ENCODE results near the gene CAP1.

CAP1 gene

GRCh38 chr1:40084750-40085149 lies 44.2 kb downstream of the CAP1 start:
- peak; percentile 75 for TF ChIP-seq RAD21 (IDR thresholded peaks at IDR 0.05; ENCODE audit: low read depth)

GRCh38 chr1:40090652-40091355 lies 50.3 kb downstream of the CAP1 start:
- TF ChIP-seq REST (IDR thresholded peaks at IDR 0.05; ENCODE audit: low read depth), result no peak
- TF ChIP-seq CEBPB (IDR thresholded peaks at IDR 0.05), result no peak
- TF ChIP-seq EP300 (IDR thresholded peaks at IDR 0.05; ENCODE audit: borderline replicate concordance), result no peak
- no peak for TF ChIP-seq RAD21 (IDR thresholded peaks at IDR 0.05; ENCODE audit: low read depth)
- TF ChIP-seq, protein P1, sequence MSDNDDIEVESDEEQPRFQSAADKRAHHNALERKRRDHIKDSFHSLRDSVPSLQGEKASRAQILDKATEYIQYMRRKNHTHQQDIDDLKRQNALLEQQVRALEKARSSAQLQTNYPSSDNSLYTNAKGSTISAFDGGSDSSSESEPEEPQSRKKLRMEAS (IDR thresholded peaks at IDR 0.05), result no peak
- no peak for TF ChIP-seq TAF1 (IDR thresholded peaks at IDR 0.05; ENCODE audit: low read depth)
- TF ChIP-seq EGR1 (IDR thresholded peaks at IDR 0.05), result no peak
- no peak for TF ChIP-seq TEAD4 (IDR thresholded peaks at IDR 0.05)
- no peak for TF ChIP-seq NFIC (IDR thresholded peaks at IDR 0.05)
- no peak for TF ChIP-seq ZBTB7A (IDR thresholded peaks at IDR 0.05; ENCODE audit: low read depth)
- no peak for TF ChIP-seq FOXM1 (IDR thresholded peaks at IDR 0.05; ENCODE audit: borderline replicate concordance, low read depth)
- no peak for TF ChIP-seq CREB1 (IDR thresholded peaks at IDR 0.05; ENCODE audit: low read depth)
- TF ChIP-seq TCF12 (IDR thresholded peaks at IDR 0.05; ENCODE audit: low read depth), result no peak
- no peak for TF ChIP-seq USF1 (IDR thresholded peaks at IDR 0.05)

- TF ChIP-seq TCF12 (IDR thresholded peaks at IDR 0.05; ENCODE audit: low read depth) (no peak), EGR1 (IDR thresholded peaks at IDR 0.05) (no peak), EP300 (IDR thresholded peaks at IDR 0.05; ENCODE audit: borderline replicate concordance) (no peak), FOXM1 (IDR thresholded peaks at IDR 0.05; ENCODE audit: borderline replicate concordance, low read depth) (no peak), ZBTB7A (IDR thresholded peaks at IDR 0.05; ENCODE audit: low read depth) (no peak), REST (IDR thresholded peaks at IDR 0.05; ENCODE audit: low read depth) (no peak), CREB1 (IDR thresholded peaks at IDR 0.05; ENCODE audit: low read depth) (no peak), TAF1 (IDR thresholded peaks at IDR 0.05; ENCODE audit: low read depth) (no peak), NFIC (IDR thresholded peaks at IDR 0.05) (no peak), YY1 (IDR thresholded peaks at IDR 0.05; ENCODE audit: low read depth) (no peak), TEAD4 (IDR thresholded peaks at IDR 0.05) (no peak), CEBPB (IDR thresholded peaks at IDR 0.05) (no peak), USF1 (IDR thresholded peaks at IDR 0.05) (no peak)
- TF ChIP-seq, protein P1 (IDR thresholded peaks at IDR 0.05), result no peak
Measured at GRCh38 chr1:40092241-40092640, 51.7 kb downstream of the CAP1 start.

GRCh38 chr1:40092706-40093639 lies 52.4 kb downstream of the CAP1 start:
- TF ChIP-seq TCF12 (IDR thresholded peaks at IDR 0.05; ENCODE audit: low read depth) (no peak), TEAD4 (IDR thresholded peaks at IDR 0.05) (no peak)

- TF ChIP-seq USF1 (IDR thresholded peaks at IDR 0.05) (no peak), TAF1 (IDR thresholded peaks at IDR 0.05; ENCODE audit: low read depth) (no peak), NFIC (IDR thresholded peaks at IDR 0.05) (no peak), EGR1 (IDR thresholded peaks at IDR 0.05) (no peak), YY1 (IDR thresholded peaks at IDR 0.05; ENCODE audit: low read depth) (no peak), TCF12 (IDR thresholded peaks at IDR 0.05; ENCODE audit: low read depth) (no peak)
Measured at GRCh38 chr1:40094466-40095110, 54.1 kb downstream of the CAP1 start.

Data from Ishikawa (cell line).